MM.1S (cell line): ENCODE data around the gene ZNRF3.

Experiments
- EZH2 ChIP-seq: fragments of 300-600 bp; sonication (generic); optimal IDR thresholded peaks from 2 replicates; pipeline ENCODE3; 2017; ENCODE audit warnings: low read depth, mild to moderate bottlenecking, antibody characterized with exemption, low read length, mixed read lengths
- EZH2phosphoT487 ChIP-seq: fragments of 300-600 bp; sonication (generic); IDR thresholded peaks from 2 replicates; pipeline ENCODE4 v1.6.1; 2018; ENCODE audit warnings: antibody characterized with exemption, low read length
- TF ChIP-seq, protein P1 (sequence below): fragments of 300-600 bp; sonication (generic); IDR thresholded peaks from 2 replicates; pipeline ENCODE4 v1.5.1; 2016; ENCODE audit warnings: antibody characterized with exemption, low read length, mixed read lengths

DNA sequence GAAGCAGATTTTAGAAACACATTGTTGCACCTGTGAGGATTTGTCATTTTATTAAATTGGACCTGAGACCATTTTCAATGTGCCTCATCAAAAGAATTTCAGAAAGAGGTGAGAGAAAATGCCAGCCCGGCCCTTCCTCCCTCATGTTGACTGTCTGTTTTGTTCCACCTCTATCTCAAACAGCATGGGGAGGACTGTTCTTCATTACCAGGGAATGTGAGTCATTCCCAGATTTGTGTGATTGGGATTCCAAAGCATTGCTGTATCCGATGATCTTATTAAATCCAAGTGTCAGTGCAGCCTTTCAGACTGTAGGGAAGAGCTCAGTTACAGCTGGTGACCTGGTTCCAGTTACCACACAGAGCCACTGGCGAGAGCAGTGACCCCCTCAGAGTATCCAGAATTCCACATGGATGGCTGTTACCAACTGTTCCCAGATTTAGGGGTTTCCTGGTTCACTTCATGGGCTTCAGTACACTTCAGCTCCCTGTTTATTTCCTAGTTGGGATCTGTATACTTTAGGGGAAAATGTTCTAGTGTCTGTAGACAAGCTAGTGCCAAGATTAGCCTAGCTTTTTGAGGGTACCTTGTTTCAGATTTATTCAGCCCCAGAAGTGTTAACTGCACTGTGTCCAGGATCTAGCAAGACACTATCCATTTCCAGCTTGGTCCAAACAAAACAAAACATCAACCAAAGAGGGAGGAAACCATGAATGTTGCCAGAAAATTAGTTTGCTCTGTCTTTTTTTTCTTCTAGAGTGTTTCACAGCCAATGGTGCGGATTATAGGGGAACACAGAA is 210.3 kb downstream of the ZNRF3 start:
- no peak for TF ChIP-seq EZH2
- TF ChIP-seq, protein P1, sequence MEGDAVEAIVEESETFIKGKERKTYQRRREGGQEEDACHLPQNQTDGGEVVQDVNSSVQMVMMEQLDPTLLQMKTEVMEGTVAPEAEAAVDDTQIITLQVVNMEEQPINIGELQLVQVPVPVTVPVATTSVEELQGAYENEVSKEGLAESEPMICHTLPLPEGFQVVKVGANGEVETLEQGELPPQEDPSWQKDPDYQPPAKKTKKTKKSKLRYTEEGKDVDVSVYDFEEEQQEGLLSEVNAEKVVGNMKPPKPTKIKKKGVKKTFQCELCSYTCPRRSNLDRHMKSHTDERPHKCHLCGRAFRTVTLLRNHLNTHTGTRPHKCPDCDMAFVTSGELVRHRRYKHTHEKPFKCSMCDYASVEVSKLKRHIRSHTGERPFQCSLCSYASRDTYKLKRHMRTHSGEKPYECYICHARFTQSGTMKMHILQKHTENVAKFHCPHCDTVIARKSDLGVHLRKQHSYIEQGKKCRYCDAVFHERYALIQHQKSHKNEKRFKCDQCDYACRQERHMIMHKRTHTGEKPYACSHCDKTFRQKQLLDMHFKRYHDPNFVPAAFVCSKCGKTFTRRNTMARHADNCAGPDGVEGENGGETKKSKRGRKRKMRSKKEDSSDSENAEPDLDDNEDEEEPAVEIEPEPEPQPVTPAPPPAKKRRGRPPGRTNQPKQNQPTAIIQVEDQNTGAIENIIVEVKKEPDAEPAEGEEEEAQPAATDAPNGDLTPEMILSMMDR: no peak
- no peak for TF ChIP-seq EZH2phosphoT487
